ENCODE results near the gene DENND4A.
"Not testable (repeated sequence)": the region's sequence is repeated elsewhere in the genome, so short reads cannot be mapped to it uniquely, and the experiment has no call there.

DENND4A gene

GRCh38 chr15:65785151-65785550, 6.9 kb downstream of the DENND4A start:
- Histone ChIP-seq H3K4me1 (ENCODE audit: insufficient read depth, insufficient read length) (no peaks in the 10 kb centered on the region), H3K36me3 (ENCODE audit: insufficient read depth, insufficient read length, low read length) (no peaks in the 10 kb centered on the region), H3K9me3 (ENCODE audit: insufficient read depth, low read length) (no peaks in the 10 kb centered on the region), H3K4me3 (ENCODE audit: insufficient read length, low read depth) (no peak overlapping the region), H3K9ac (ENCODE audit: insufficient read length, low read depth) (no peak overlapping the region), H3K27me3 (ENCODE audit: insufficient read depth, insufficient read length) (peaks cover 8% of the 10 kb centered on the region)
- TF ChIP-seq ZNF274 (IDR thresholded peaks at IDR 0.05; ENCODE audit: low read depth, low read length), result no peak
- no peak for DNase-seq (ENCODE audit: low read depth, low spot score)

- TF ChIP-seq ZNF274 (IDR thresholded peaks at IDR 0.05; ENCODE audit: low read depth, low read length) (no peak), YY1 (IDR thresholded peaks at IDR 0.05; ENCODE audit: insufficient read depth, insufficient read length) (no peak), SUZ12 (IDR thresholded peaks at IDR 0.05; ENCODE audit: extremely low read depth, insufficient read depth, insufficient read length) (no peak)
- Histone ChIP-seq H3K9me3 (ENCODE audit: insufficient read depth, low read length) (no peaks in the 10 kb centered on the region), H3K4me1 (ENCODE audit: insufficient read depth, insufficient read length) (no peaks in the 10 kb centered on the region), H3K36me3 (ENCODE audit: insufficient read depth, insufficient read length, low read length) (no peaks in the 10 kb centered on the region), H3K27me3 (ENCODE audit: insufficient read depth, insufficient read length) (no peaks in the 10 kb centered on the region), H3K9ac (ENCODE audit: insufficient read length, low read depth) (no peak overlapping the region), H3K4me3 (ENCODE audit: insufficient read length, low read depth) (no peak overlapping the region)
- DNase-seq (ENCODE audit: low read depth, low spot score), result no peak
Observed at GRCh38 chr15:65783872-65784271, 8.2 kb downstream of the DENND4A start.

GRCh38 chr15:65782096-65782495, 10.0 kb downstream of the DENND4A start:
- H3K4me1 ChIP-seq (ENCODE audit: insufficient read depth, insufficient read length), result no peaks in the 10 kb centered on the region
- H3K36me3 ChIP-seq (ENCODE audit: insufficient read depth, insufficient read length, low read length), result no peaks in the 10 kb centered on the region
- no peaks in the 10 kb centered on the region for H3K27me3 ChIP-seq (ENCODE audit: insufficient read depth, insufficient read length)
- TF ChIP-seq ZNF274 (IDR thresholded peaks at IDR 0.05; ENCODE audit: low read depth, low read length), result no peak
- TF ChIP-seq YY1 (IDR thresholded peaks at IDR 0.05; ENCODE audit: insufficient read depth, insufficient read length), result no peak
- H3K9me3 ChIP-seq (ENCODE audit: insufficient read depth, low read length), result no peaks in the 10 kb centered on the region
- no peak overlapping the region for H3K9ac ChIP-seq (ENCODE audit: insufficient read length, low read depth)
- DNase-seq (ENCODE audit: low read depth, low spot score), result no peak
- H3K4me3 ChIP-seq (ENCODE audit: insufficient read length, low read depth), result no peak overlapping the region

GRCh38 chr15:65778701-65779100, 13.4 kb downstream of the DENND4A start:
- not testable (repeated sequence) for H3K9me3 ChIP-seq (ENCODE audit: insufficient read depth, low read length); H3K27me3 ChIP-seq (ENCODE audit: insufficient read depth, insufficient read length); H3K4me3 ChIP-seq (ENCODE audit: insufficient read length, low read depth); DNase-seq (ENCODE audit: low read depth, low spot score); H3K4me1 ChIP-seq (ENCODE audit: insufficient read depth, insufficient read length); H3K36me3 ChIP-seq (ENCODE audit: insufficient read depth, insufficient read length, low read length); H3K9ac ChIP-seq (ENCODE audit: insufficient read length, low read depth)

GRCh38 chr15:65778269-65778668, 13.8 kb downstream of the DENND4A start:
- Histone ChIP-seq H3K36me3 (ENCODE audit: insufficient read depth, insufficient read length, low read length) (no peaks in the 10 kb centered on the region), H3K4me3 (ENCODE audit: insufficient read length, low read depth) (no peak overlapping the region), H3K9me3 (ENCODE audit: insufficient read depth, low read length) (no peaks in the 10 kb centered on the region), H3K4me1 (ENCODE audit: insufficient read depth, insufficient read length) (no peaks in the 10 kb centered on the region), H3K9ac (ENCODE audit: insufficient read length, low read depth) (no peak overlapping the region), H3K27me3 (ENCODE audit: insufficient read depth, insufficient read length) (no peaks in the 10 kb centered on the region)
- DNase-seq (ENCODE audit: low read depth, low spot score), result no peak
- TF ChIP-seq YY1 (IDR thresholded peaks at IDR 0.05; ENCODE audit: insufficient read depth, insufficient read length) (no peak), ZNF274 (IDR thresholded peaks at IDR 0.05; ENCODE audit: low read depth, low read length) (no peak), SUZ12 (IDR thresholded peaks at IDR 0.05; ENCODE audit: extremely low read depth, insufficient read depth, insufficient read length) (no peak)

GRCh38 chr15:65777843-65778242, 14.2 kb downstream of the DENND4A start:
- TF ChIP-seq SUZ12 (IDR thresholded peaks at IDR 0.05; ENCODE audit: extremely low read depth, insufficient read depth, insufficient read length) (no peak), ZNF274 (IDR thresholded peaks at IDR 0.05; ENCODE audit: low read depth, low read length) (no peak), YY1 (IDR thresholded peaks at IDR 0.05; ENCODE audit: insufficient read depth, insufficient read length) (no peak)
- Histone ChIP-seq H3K9me3 (ENCODE audit: insufficient read depth, low read length) (no peaks in the 10 kb centered on the region), H3K4me3 (ENCODE audit: insufficient read length, low read depth) (no peak overlapping the region), H3K9ac (ENCODE audit: insufficient read length, low read depth) (no peak overlapping the region), H3K27me3 (ENCODE audit: insufficient read depth, insufficient read length) (no peaks in the 10 kb centered on the region), H3K36me3 (ENCODE audit: insufficient read depth, insufficient read length, low read length) (no peaks in the 10 kb centered on the region), H3K4me1 (ENCODE audit: insufficient read depth, insufficient read length) (no peaks in the 10 kb centered on the region)
- DNase-seq (ENCODE audit: low read depth, low spot score), result no peak

- Histone ChIP-seq H3K4me1 (ENCODE audit: insufficient read depth, insufficient read length) (no peaks in the 10 kb centered on the region), H3K27me3 (ENCODE audit: insufficient read depth, insufficient read length) (no peaks in the 10 kb centered on the region), H3K36me3 (ENCODE audit: insufficient read depth, insufficient read length, low read length) (no peaks in the 10 kb centered on the region), H3K4me3 (ENCODE audit: insufficient read length, low read depth) (no peak overlapping the region), H3K9me3 (ENCODE audit: insufficient read depth, low read length) (no peaks in the 10 kb centered on the region), H3K9ac (ENCODE audit: insufficient read length, low read depth) (no peak overlapping the region)
- DNase-seq (ENCODE audit: low read depth, low spot score), result no peak
- TF ChIP-seq YY1 (IDR thresholded peaks at IDR 0.05; ENCODE audit: insufficient read depth, insufficient read length) (no peak), ZNF274 (IDR thresholded peaks at IDR 0.05; ENCODE audit: low read depth, low read length) (no peak), SUZ12 (IDR thresholded peaks at IDR 0.05; ENCODE audit: extremely low read depth, insufficient read depth, insufficient read length) (no peak)
Observed at GRCh38 chr15:65777053-65777452, 15.0 kb downstream of the DENND4A start.

GRCh38 chr15:65773386-65774111, 18.5 kb downstream of the DENND4A start:
- H3K4me1 ChIP-seq (ENCODE audit: insufficient read depth, insufficient read length), result no peaks in the 10 kb centered on the region
- DNase-seq (ENCODE audit: low read depth, low spot score), result no peak
- TF ChIP-seq YY1 (IDR thresholded peaks at IDR 0.05; ENCODE audit: insufficient read depth, insufficient read length), result no peak
- TF ChIP-seq ZNF274 (IDR thresholded peaks at IDR 0.05; ENCODE audit: low read depth, low read length), result no peak
- TF ChIP-seq SUZ12 (IDR thresholded peaks at IDR 0.05; ENCODE audit: extremely low read depth, insufficient read depth, insufficient read length), result no peak
- no peak overlapping the region for H3K9ac ChIP-seq (ENCODE audit: insufficient read length, low read depth)
- H3K36me3 ChIP-seq (ENCODE audit: insufficient read depth, insufficient read length, low read length), result no peaks in the 10 kb centered on the region
- H3K4me3 ChIP-seq (ENCODE audit: insufficient read length, low read depth), result no peak overlapping the region
- H3K9me3 ChIP-seq (ENCODE audit: insufficient read depth, low read length), result no peaks in the 10 kb centered on the region
- no peaks in the 10 kb centered on the region for H3K27me3 ChIP-seq (ENCODE audit: insufficient read depth, insufficient read length)
